H1 (cell line): ENCODE results near the gene SVIL. TPM values are rescaled to one million over a fixed set of nuclear protein-coding genes. Genes with fewer than 3 reads are reported as not detected.

Source experiments
- CTCF ChIA-PET: fragments of 300-600 bp; sonication (Branson Sonifier 250); formaldehyde crosslinking; loops from one replicate; lab custom pipeline; 2021; ENCODE audit not compliant: partially characterized antibody; lab: Charles Lee
- POLR2A ChIA-PET: fragments of 300-600 bp; sonication (Branson Sonifier 250); formaldehyde crosslinking; loops from one replicate; lab custom pipeline; 2021; ENCODE audit warnings: inconsistent platforms; ENCODE audit not compliant: partially characterized antibody; lab: Charles Lee
- DNase-seq, 2 experiments: peaks; one replicate each; pipeline versions ENCODE4 v3.0.0 to v3.0.0-alpha.2; 2010 to 2022; ENCODE audit warnings: low spot score in 2 of 2, low read depth in 1 of 2, mixed read lengths in 1 of 2
- FAIRE-seq: peaks from 2 replicates; lab custom pipeline; 2011; peaks lifted over from hg19 to GRCh38; lab: Jason Lieb, UNC
- H2AFZ ChIP-seq: 2 replicates; pipeline ENCODE4 v1.8.1; 2012; ENCODE audit warnings: low read length, inconsistent platforms
- H2AK5ac ChIP-seq: 2 replicates; pipeline ENCODE4 v1.6.1; 2013; ENCODE audit warnings: low read depth, low read length
- H2BK120ac ChIP-seq: replicated peaks from 2 replicates; pipeline ENCODE3; 2013; ENCODE audit warnings: low read depth, low read length, inconsistent platforms
- H2BK12ac ChIP-seq: 2 replicates; pipeline ENCODE4 v1.6.1; 2013; ENCODE audit warnings: low read depth, low read length
- H2BK15ac ChIP-seq: 2 replicates; pipeline ENCODE4 v1.6.1; 2013; ENCODE audit warnings: low read length
- H2BK20ac ChIP-seq: 2 replicates; pipeline ENCODE4 v1.6.1; 2013; ENCODE audit warnings: low read length
- H2BK5ac ChIP-seq: 2 replicates; pipeline ENCODE4 v1.6.1; 2013; ENCODE audit warnings: low read depth, low read length
- H3K14ac ChIP-seq: 2 replicates; pipeline ENCODE4 v1.6.1; 2013; ENCODE audit warnings: inconsistent platforms; ENCODE audit not compliant: insufficient read length
- H3K18ac ChIP-seq: 2 replicates; pipeline ENCODE4 v1.6.1; 2013; ENCODE audit warnings: low read length; ENCODE audit errors: extremely low read depth
- H3K23ac ChIP-seq: 2 replicates; pipeline ENCODE4 v1.6.1; 2013; ENCODE audit warnings: inconsistent platforms; ENCODE audit not compliant: insufficient read length
- H3K23me2 ChIP-seq: 2 replicates; pipeline ENCODE4 v1.6.1; 2013; ENCODE audit warnings: low read depth, low read length
- H3K27ac ChIP-seq: 2 replicates; pipeline ENCODE4 v1.6.1; 2011; ENCODE audit warnings: low read depth, low read length, inconsistent platforms
- H3K27me3 ChIP-seq, 4 experiments: replicated peaks in 1 of 4; 1 replicate in 1 of 4; 2 replicates in 3 of 4; pipeline versions ENCODE4 v1.6.1 to v1.8.1; 2011 to 2013; ENCODE audit warnings: low read length in 3 of 4, mild to moderate bottlenecking in 3 of 4, inconsistent platforms in 2 of 4, mixed read lengths in 2 of 4, moderate library complexity in 1 of 4; ENCODE audit not compliant: control insufficient read depth in 3 of 4, insufficient read depth in 3 of 4; ENCODE audit errors: extremely low read depth in 1 of 4
- H3K36me3 ChIP-seq, 4 experiments: 2 replicates each; pipeline versions ENCODE4 v1.6.1 to v1.8.1; 2011 to 2013; ENCODE audit warnings: mild to moderate bottlenecking in 4 of 4, low read length in 3 of 4, moderate library complexity in 2 of 4, control low read depth in 1 of 4, inconsistent platforms in 1 of 4; ENCODE audit not compliant: insufficient read depth in 4 of 4, control insufficient read depth in 2 of 4
- H3K4ac ChIP-seq: replicated peaks from 2 replicates; pipeline ENCODE3; 2013; ENCODE audit warnings: low read length, low read depth, mixed read lengths, inconsistent platforms; ENCODE audit not compliant: insufficient read length
- H3K4me1 ChIP-seq, 4 experiments: replicated peaks in 1 of 4; 1 replicate in 1 of 4; 2 replicates in 3 of 4; pipeline versions ENCODE4 v1.6.1 to v1.8.1; 2011 to 2013; ENCODE audit warnings: low read length in 3 of 4, inconsistent platforms in 2 of 4, mixed read lengths in 1 of 4; ENCODE audit not compliant: insufficient read depth in 4 of 4, control insufficient read depth in 3 of 4
- H3K4me2 ChIP-seq, 2 experiments: 2 replicates each; pipeline versions ENCODE4 v1.6.1 to v1.8.1; 2011 to 2013; ENCODE audit warnings: low read depth in 2 of 2, low read length in 2 of 2, control low read depth in 1 of 2, inconsistent platforms in 1 of 2, mild to moderate bottlenecking in 1 of 2; ENCODE audit not compliant: insufficient read depth in 1 of 2
- H3K4me3 ChIP-seq, 4 experiments: fragments of 200-600, 300-600 bp in 1 of 4; sonication (generic), shearing (Covaris generic), sonication (Bioruptor Twin) in 1 of 4; 2 replicates each; pipeline versions ENCODE4 v1.5.1 to v1.8.1; 2011 to 2016; ENCODE audit warnings: low read length in 4 of 4, low read depth in 3 of 4, control low read depth in 2 of 4, inconsistent platforms in 2 of 4, mild to moderate bottlenecking in 2 of 4, mixed read lengths in 1 of 4, moderate library complexity in 1 of 4; ENCODE audit not compliant: insufficient read depth in 2 of 4; ENCODE audit errors: extremely low read depth in 1 of 4
- H3K56ac ChIP-seq: replicated peaks from 2 replicates; pipeline ENCODE3; 2013; ENCODE audit warnings: low read depth, mild to moderate bottlenecking, mixed read lengths, low read length, inconsistent platforms; ENCODE audit not compliant: insufficient read length
- H3K79me1 ChIP-seq: 2 replicates; pipeline ENCODE4 v1.6.1; 2013; ENCODE audit warnings: low read depth, low read length, control low read depth
- H3K79me2 ChIP-seq, 2 experiments: 2 replicates each; pipeline versions ENCODE4 v1.6.1 to v1.8.1; 2012 to 2013; ENCODE audit warnings: low read length in 2 of 2, mild to moderate bottlenecking in 2 of 2, inconsistent platforms in 1 of 2; ENCODE audit not compliant: insufficient read depth in 2 of 2, control insufficient read depth in 1 of 2
- H3K9ac ChIP-seq, 4 experiments: replicated peaks in 1 of 4; 1 replicate in 1 of 4; 2 replicates in 3 of 4; pipeline versions ENCODE4 v1.6.1 to v1.8.1; 2011 to 2013; ENCODE audit warnings: low read depth in 3 of 4, low read length in 3 of 4, control low read depth in 2 of 4, mild to moderate bottlenecking in 2 of 4, moderate library complexity in 2 of 4, inconsistent platforms in 1 of 4; ENCODE audit errors: extremely low read depth in 1 of 4
- H3K9me3 ChIP-seq, 2 experiments: 2 replicates each; pipeline versions ENCODE4 v1.6.1 to v1.8.1; 2012 to 2013; ENCODE audit warnings: mild to moderate bottlenecking in 2 of 2, moderate library complexity in 2 of 2, control low read depth in 1 of 2, inconsistent platforms in 1 of 2, low read depth in 1 of 2, low read length in 1 of 2, mixed read lengths in 1 of 2; ENCODE audit not compliant: insufficient read depth in 2 of 2
- H4K20me1 ChIP-seq, 2 experiments: replicated peaks in 1 of 2; 2 replicates each; pipeline versions ENCODE3 to v1.8.1; 2011 to 2013; ENCODE audit warnings: inconsistent platforms in 2 of 2, low read length in 2 of 2, mild to moderate bottlenecking in 1 of 2; ENCODE audit not compliant: insufficient read depth in 2 of 2, control insufficient read depth in 1 of 2
- H4K5ac ChIP-seq: 2 replicates; pipeline ENCODE4 v1.6.1; 2013; ENCODE audit warnings: low read length, low read depth, mixed read lengths, inconsistent platforms; ENCODE audit not compliant: insufficient read length
- H4K8ac ChIP-seq: 2 replicates; pipeline ENCODE4 v1.8.0; 2013; ENCODE audit warnings: mild to moderate bottlenecking, moderate library complexity, low read length, inconsistent platforms; ENCODE audit not compliant: insufficient read depth; ENCODE audit errors: extremely low read depth
- H4K91ac ChIP-seq: replicated peaks from 2 replicates; pipeline ENCODE3; 2013; ENCODE audit warnings: low read length, mixed read lengths, inconsistent platforms; ENCODE audit not compliant: insufficient read length
- ATF3 ChIP-seq: IDR thresholded peaks from 2 replicates; pipeline ENCODE4 v1.6.1; 2011; ENCODE audit warnings: low read depth, mild to moderate bottlenecking, low read length; ENCODE audit not compliant: insufficient read depth
- BRCA1 ChIP-seq: IDR thresholded peaks from 2 replicates; pipeline ENCODE4 v1.6.1; 2012; ENCODE audit warnings: low read depth, low read length, improper control_type of control experiment
- CHD2 ChIP-seq: IDR thresholded peaks from 2 replicates; pipeline ENCODE4 v1.6.1; 2012; ENCODE audit warnings: low read length, improper control_type of control experiment
- CTBP2 ChIP-seq: IDR thresholded peaks from 2 replicates; pipeline ENCODE4 v1.7.0; 2011; ENCODE audit warnings: borderline replicate concordance, mild to moderate bottlenecking, moderate library complexity, mixed read lengths, low read length; ENCODE audit not compliant: insufficient read depth, insufficient read length
- CTCF ChIP-seq, 3 experiments: IDR thresholded peaks; 1 replicate in 2 of 3; 2 replicates in 1 of 3; pipeline versions ENCODE4 v1.5.1 to v1.6.1; 2011; ENCODE audit warnings: low read length in 3 of 3, mild to moderate bottlenecking in 3 of 3, inconsistent platforms in 2 of 3, low read depth in 1 of 3, moderate library complexity in 1 of 3; ENCODE audit not compliant: insufficient read depth in 1 of 3; ENCODE audit errors: control extremely low read depth in 1 of 3
- E2F6 ChIP-seq: IDR thresholded peaks from 2 replicates; pipeline ENCODE4 v1.6.1; 2012; ENCODE audit warnings: inconsistent platforms
- MAFK ChIP-seq: IDR thresholded peaks from 2 replicates; pipeline ENCODE4 v1.6.1; 2012; ENCODE audit warnings: low read depth, mild to moderate bottlenecking, improper control_type of control experiment, low read length
- MAX ChIP-seq: IDR thresholded peaks from 2 replicates; pipeline ENCODE4 v1.6.1; 2012; ENCODE audit warnings: inconsistent platforms
- SP4 ChIP-seq: IDR thresholded peaks from 2 replicates; pipeline ENCODE4 v1.6.1; 2012; ENCODE audit warnings: low read length, inconsistent platforms
- WGBS, 2 experiments: shearing (Covaris generic) in 1 of 2; methylation state at CpG; one replicate each; pipeline versions ENCODE4 v1.1.6 to v1.1.7; 2013 to 2015; ENCODE audit warnings: low lambda C conversion rate in 2 of 2, mixed read lengths in 2 of 2, inconsistent platforms in 1 of 2, low coverage in 1 of 2, missing lambda C conversion rate in 1 of 2; ENCODE audit not compliant: insufficient replicate concordance in 2 of 2, insufficient coverage in 1 of 2, insufficient read length in 1 of 2; ENCODE audit errors: extremely low coverage in 1 of 2, missing lambda C conversion rate in 1 of 2; 5-methylcytosine and 5-hydroxymethylcytosine counted together
- polyA plus RNA-seq, 7 experiments: library from polyadenylated mRNA; depleted of rRNA in 3 of 7; stranded (reverse) in 5 of 7; unstranded in 2 of 7; fragments of >200 nt in 5 of 7; fragments of 200-250 nt in 2 of 7; gene quantifications; 1 replicate in 5 of 7; 2 replicates in 1 of 7; 4 replicates in 1 of 7; pipeline versions ENCODE4 v1.2.1 to v1.2.3, GENCODE V29; 2011 to 2013; ENCODE audit warnings: missing spikeins in 2 of 7, mixed read lengths in 2 of 7
- total RNA-seq: library from RNA; stranded (reverse); fragmentation: NEBNext Ultra II Directional; extraction: Animal tissue kit (Norgen Biotek cat#: 25700); gene quantifications from 2 replicates; pipeline ENCODE4 v1.2.1, GENCODE V29; 2021

SVIL gene
- total and polyA plus RNA-seq, 2 of the 8 experiments (the other 6 are each of a cell fraction or from before 2014, with no cell fraction given): 4.7 to 15.4 TPM

GRCh38 chr10:29440981-29441380, 193.8 kb downstream of the SVIL start:
- no peaks in the 10 kb centered on the region for H3K36me3 ChIP-seq
- WGBS, 2 experiments: 86% methylated on average over 2 of the region's 2 CpGs; no CpG with 5 or more reads in 1 of the 2 experiments
- no peak overlapping the region for H3K9ac ChIP-seq
- no peak overlapping the region for H2AK5ac ChIP-seq
- no peak overlapping the region for H2BK12ac ChIP-seq
- H3K23me2 ChIP-seq: no peaks in the 10 kb centered on the region
- H3K79me2 ChIP-seq: no peaks in the 10 kb centered on the region
- H4K20me1 ChIP-seq: no peaks in the 10 kb centered on the region
- H3K9me3 ChIP-seq: peaks cover 9 to 21% of the 10 kb centered on the region in 2 experiments
- H3K79me1 ChIP-seq: no peaks in the 10 kb centered on the region
- H3K4me1 ChIP-seq: peaks cover 0 to 4% (median 0%) of the 10 kb centered on the region in 4 experiments; a peak in 1 of 7 replicates
- H3K18ac ChIP-seq: no peak overlapping the region
- H4K91ac ChIP-seq: no peak overlapping the region
- ChIA-PET CTCF (interaction anchor here (0.7 to 2.3 kb wide), 4 partner anchors 10 to 201 kb away, joined by 3 to 11 read pairs (median 4); no protein-coding TSS in a partner anchor), POLR2A (no interaction called here)
- FAIRE-seq: no peak
- H2BK15ac ChIP-seq: no peak overlapping the region
- no peak overlapping the region for H3K56ac ChIP-seq
- no peak overlapping the region for H3K4me3 ChIP-seq
- H3K14ac ChIP-seq: no peak overlapping the region
- H3K27me3 ChIP-seq: no peaks in the 10 kb centered on the region
- no peak overlapping the region for H2BK20ac ChIP-seq
- H3K27ac ChIP-seq: no peak overlapping the region
- no peak overlapping the region for H3K4ac ChIP-seq
- no peak overlapping the region for H2BK120ac ChIP-seq
- H2BK5ac ChIP-seq: no peak overlapping the region
- no peak overlapping the region for H2AFZ ChIP-seq
- no peak overlapping the region for H4K8ac ChIP-seq
- no peak overlapping the region for H3K4me2 ChIP-seq
- DNase-seq: no peak
- no peak overlapping the region for H3K23ac ChIP-seq
- H4K5ac ChIP-seq: no peak overlapping the region
- TF ChIP-seq CTCF (IDR thresholded peaks at IDR 0.05; ENCODE audit: control extremely low read depth in 1 of 3, insufficient read depth in 1 of 3, low read depth in 1 of 3, low read length in 3 of 3) (no peak), SP4 (no peak), ATF3 (no peak), CTBP2 (no peak), MAFK (no peak), E2F6 (no peak), BRCA1 (no peak), MAX (no peak), CHD2 (no peak)
